ENCODE results near the gene NIPBL.
"Not testable (repeated sequence)": the region's sequence is repeated elsewhere in the genome, so short reads cannot be mapped to it uniquely, and the experiment has no call there.

NIPBL gene

GRCh38 chr5:37093795-37094194 is 217.2 kb downstream of the NIPBL start:
- FAIRE-seq = not testable (repeated sequence)

GRCh38 chr5:37099267-37099666 is 222.7 kb downstream of the NIPBL start:
- not testable (repeated sequence) for FAIRE-seq

- FAIRE-seq = no peak
Observed at GRCh38 chr5:37103302-37103701, 226.7 kb downstream of the NIPBL start.

- no peak for FAIRE-seq
Observed at GRCh38 chr5:37109338-37109737, 232.8 kb downstream of the NIPBL start.

- no peak for FAIRE-seq
Observed at GRCh38 chr5:37110135-37110534, 233.6 kb downstream of the NIPBL start.

- no peak for FAIRE-seq
Observed at GRCh38 chr5:37111426-37112382, 235.1 kb downstream of the NIPBL start.

GRCh38 chr5:37112383-37112991 is 235.9 kb downstream of the NIPBL start:
- no peak for FAIRE-seq
